MG63 (cell line): ENCODE measurements around the gene SLC35D2. TPM values are rescaled to one million over a fixed set of nuclear protein-coding genes. Genes with fewer than 3 reads are reported as not detected.

Source experiments
- DNase-seq: peaks from one replicate; pipeline ENCODE4 v3.0.0-alpha.2; 2020
- H3K27me3 ChIP-seq: fragments of 250-450 bp; sonication (Bioruptor Pico); 2 replicates; pipeline ENCODE4 v1.5.1; 2020; ENCODE audit warnings: mild to moderate bottlenecking, moderate library complexity
- H3K36me3 ChIP-seq: fragments of 250-450 bp; sonication (Bioruptor Pico); 2 replicates; pipeline ENCODE4 v1.5.1; 2020; ENCODE audit warnings: mild to moderate bottlenecking, moderate library complexity
- H3K4me3 ChIP-seq: fragments of 250-450 bp; sonication (Bioruptor Pico); 2 replicates; pipeline ENCODE4 v1.5.1; 2020; ENCODE audit warnings: mild to moderate bottlenecking, moderate library complexity
- H3K9me3 ChIP-seq: fragments of 250-450 bp; sonication (Bioruptor Pico); 2 replicates; pipeline ENCODE4 v1.5.1; 2020; ENCODE audit warnings: mild to moderate bottlenecking, moderate library complexity
- total RNA-seq: library from RNA; depleted of rRNA; stranded (reverse); fragments of >200 nt; shearing (Covaris generic); gene quantifications from 2 replicates; pipeline ENCODE4 v1.2.3, GENCODE V29; 2014; ENCODE audit warnings: low replicate concordance

Gene SLC35D2
- total RNA-seq, 1 experiment from 2014 or later = 15.4 TPM

DNA sequence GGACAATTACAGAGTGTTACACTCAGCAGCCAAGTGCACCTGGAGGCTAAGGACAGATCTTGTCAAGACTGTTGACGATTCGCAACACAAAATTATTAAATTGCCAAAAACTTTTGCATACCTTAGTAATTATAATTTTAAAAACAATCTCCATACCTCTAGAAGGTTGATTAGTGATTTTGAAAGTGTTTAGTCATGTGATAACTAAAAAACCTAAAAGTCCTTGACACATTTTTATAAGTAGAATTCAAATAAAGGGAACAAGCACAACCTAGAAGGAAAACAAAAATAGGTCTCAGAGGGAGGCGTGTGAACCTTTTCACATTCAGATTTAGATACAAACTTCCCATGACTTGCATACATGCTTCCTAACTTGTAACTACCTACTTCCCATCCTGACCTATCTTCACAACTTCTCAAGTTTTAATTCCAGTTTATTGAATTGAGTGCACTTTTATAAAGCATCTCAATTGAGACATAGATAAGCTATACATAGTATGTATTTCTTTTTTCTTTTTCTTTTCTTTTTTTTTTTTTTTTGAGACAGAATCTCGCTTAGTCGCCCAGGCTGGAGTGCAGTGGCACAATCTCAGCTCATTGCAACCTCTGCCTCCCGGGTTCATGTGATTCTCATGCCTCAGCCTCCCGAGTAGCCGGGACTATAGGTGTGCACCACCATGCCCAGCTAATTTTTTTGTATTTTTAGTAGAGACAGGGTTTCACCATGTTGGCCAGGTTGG is 28.8 kb upstream of the SLC35D2 start:
- no peak overlapping the region for H3K4me3 ChIP-seq
- no peaks in the 10 kb centered on the region for H3K27me3 ChIP-seq
- H3K36me3 ChIP-seq = peaks cover 4% of the 10 kb centered on the region; the same call in 1 of the 2 replicates
- DNase-seq = no peak
- H3K9me3 ChIP-seq = no peaks in the 10 kb centered on the region

GRCh38 chr9:96411129-96411838 is 27.8 kb upstream of the SLC35D2 start:
- Histone ChIP-seq H3K36me3 (no peaks in the 10 kb centered on the region; the same call in 1 of the 2 replicates), H3K9me3 (no peaks in the 10 kb centered on the region), H3K4me3 (no peak overlapping the region), H3K27me3 (no peaks in the 10 kb centered on the region)
- no peak for DNase-seq

DNA sequence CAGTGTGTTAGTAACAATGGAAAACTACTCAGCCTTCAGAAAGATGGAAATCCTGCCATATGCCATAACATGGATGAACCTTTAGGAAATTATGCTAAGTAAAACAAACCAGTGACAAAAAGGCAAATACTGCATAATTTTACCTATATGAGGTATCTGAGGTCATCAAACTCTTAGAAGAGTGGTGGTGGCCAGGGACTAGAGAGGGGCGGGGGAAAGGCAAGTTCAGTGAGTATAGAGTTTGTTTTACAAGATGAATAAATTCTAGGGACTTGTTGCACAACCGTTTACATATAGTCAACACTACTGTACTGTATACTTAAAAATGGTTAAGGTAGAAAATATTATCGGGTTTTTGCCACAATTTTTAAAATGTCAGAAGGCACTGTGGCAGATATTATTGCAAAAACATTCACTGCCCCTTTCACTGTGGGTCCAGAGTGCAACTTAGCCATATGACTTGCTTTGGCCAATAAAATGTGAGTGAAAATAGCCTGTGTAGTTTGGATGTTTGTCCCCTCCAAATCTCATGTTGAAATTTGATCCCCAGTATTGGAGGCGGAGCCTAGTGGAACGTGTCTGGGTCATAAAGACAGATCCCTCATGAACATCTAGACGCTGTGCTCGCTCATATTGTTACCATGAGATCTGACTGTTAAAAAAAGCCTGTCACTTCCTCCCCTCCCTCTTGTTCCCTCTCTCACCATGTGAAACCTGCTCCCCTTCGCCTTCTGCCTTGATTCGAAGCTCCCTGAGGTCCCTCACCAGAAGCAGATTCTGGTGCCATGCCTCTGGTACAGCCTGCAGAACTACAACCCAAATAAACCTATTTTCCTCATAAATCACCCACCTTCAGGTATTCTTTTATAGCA is 25.1 kb upstream of the SLC35D2 start:
- no peaks in the 10 kb centered on the region for H3K27me3 ChIP-seq
- H3K36me3 ChIP-seq = no peaks in the 10 kb centered on the region; the same call in none of the 2 replicates
- no peaks in the 10 kb centered on the region for H3K9me3 ChIP-seq
- no peak for DNase-seq
- no peak overlapping the region for H3K4me3 ChIP-seq

DNA sequence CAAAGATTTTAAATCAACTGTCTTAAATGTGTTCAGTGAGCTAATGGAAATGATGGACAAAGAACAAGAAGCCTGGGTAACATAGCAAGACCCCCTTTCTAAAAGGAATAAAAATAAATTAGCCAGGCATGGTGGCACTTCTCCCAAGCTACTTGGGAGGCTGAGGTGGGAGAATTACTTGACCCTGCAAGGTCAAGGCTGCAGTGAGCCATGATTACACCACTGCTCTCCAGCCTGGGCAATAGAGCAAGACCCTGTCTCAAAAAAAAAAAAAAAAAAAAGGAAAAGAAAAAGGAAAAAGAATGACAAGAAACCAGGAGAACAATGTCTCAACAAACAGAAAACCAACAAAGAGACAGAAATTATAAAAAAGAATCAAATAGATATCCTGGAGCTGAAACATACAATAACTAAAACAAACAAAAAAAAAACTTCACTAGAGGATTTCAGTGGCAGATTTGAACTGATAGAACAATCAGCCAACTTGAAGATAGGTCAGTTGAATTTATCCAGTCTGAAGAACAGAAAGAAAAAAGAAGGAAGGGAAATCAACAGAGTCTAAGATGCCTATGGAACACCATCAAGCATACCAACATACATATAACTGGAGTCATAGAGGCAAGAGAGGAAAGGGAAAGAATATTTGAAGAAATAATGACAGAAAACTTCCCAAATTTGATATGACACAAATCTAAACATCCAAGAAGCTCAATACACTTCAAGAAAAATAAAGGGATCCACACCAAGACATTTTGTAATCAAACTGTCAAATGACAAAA is 16.8 kb upstream of the SLC35D2 start:
- DNase-seq = no peak
- H3K4me3 ChIP-seq = no peak overlapping the region
- peaks cover 17% of the 10 kb centered on the region for H3K36me3 ChIP-seq
- H3K9me3 ChIP-seq = no peaks in the 10 kb centered on the region; the same call in 1 of the 2 replicates
- H3K27me3 ChIP-seq = no peaks in the 10 kb centered on the region

- H3K36me3 ChIP-seq = peaks cover 19% of the 10 kb centered on the region
- DNase-seq = no peak
- H3K27me3 ChIP-seq = no peaks in the 10 kb centered on the region
- H3K9me3 ChIP-seq = no peaks in the 10 kb centered on the region; the same call in 1 of the 2 replicates
- H3K4me3 ChIP-seq = no peak overlapping the region
These were observed 15.8 kb upstream of the SLC35D2 start for GRCh38 chr9:96399325-96399633.

DNA sequence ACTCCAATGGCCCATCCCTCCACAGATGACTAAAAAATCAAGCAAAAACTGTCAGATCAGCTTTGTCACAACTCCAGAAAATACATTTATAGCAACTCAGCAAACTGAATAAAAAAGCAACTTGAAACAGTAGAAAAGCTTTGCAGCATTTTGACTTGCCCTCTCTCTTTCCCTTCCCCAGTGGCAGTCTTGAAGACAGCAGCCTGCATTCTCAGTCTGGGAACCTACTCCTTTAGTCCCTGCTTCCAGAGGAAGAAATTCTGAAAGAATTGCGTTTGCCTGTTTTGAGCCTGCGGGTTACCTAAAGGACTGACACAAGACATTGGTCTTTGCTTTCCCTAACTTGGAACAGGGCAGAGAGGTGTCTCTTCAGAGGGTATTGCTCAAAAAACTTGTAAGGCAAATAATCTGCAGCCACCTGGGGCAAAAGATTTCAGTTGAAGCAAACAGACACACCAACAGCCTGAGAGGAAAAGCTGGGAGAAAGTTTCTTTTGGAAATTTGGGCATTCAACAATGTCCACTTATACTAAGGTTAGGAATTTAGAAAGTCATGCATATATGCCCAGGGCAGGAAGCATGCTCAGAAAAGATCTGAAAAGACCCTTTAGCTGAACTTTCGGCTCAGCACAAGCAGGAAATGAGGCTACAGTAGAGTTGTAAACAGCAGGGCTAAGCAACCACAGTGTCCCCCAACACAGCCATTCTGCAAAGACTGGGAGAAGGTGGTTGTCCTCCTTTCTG is 15.2 kb upstream of the SLC35D2 start:
- DNase-seq = no peak
- H3K9me3 ChIP-seq = no peaks in the 10 kb centered on the region; the same call in 1 of the 2 replicates
- H3K36me3 ChIP-seq = peaks cover 23% of the 10 kb centered on the region
- no peaks in the 10 kb centered on the region for H3K27me3 ChIP-seq
- H3K4me3 ChIP-seq = no peak overlapping the region

DNA sequence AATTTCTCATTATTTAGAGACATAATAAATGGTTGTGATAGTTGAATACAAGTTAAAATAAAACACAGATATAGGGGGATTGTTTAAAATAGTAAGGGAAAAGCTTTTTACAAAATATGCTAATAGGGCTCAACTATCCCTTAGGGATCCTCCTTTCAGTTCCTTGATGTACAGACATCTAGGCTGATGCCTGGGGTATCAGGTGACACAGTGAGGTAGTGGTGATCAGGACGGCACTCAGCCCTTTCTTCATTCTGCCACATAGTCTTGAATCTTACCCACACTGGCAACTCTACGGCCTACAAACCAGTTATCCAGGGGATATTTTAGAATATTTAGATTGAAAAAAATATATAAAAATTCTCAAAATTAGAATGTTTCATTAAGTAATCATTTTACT is 12.5 kb upstream of the SLC35D2 start:
- Histone ChIP-seq H3K36me3 (peaks cover 49% of the 10 kb centered on the region), H3K4me3 (no peak overlapping the region), H3K9me3 (no peaks in the 10 kb centered on the region; the same call in 1 of the 2 replicates), H3K27me3 (no peaks in the 10 kb centered on the region)
- DNase-seq = no peak

DNA sequence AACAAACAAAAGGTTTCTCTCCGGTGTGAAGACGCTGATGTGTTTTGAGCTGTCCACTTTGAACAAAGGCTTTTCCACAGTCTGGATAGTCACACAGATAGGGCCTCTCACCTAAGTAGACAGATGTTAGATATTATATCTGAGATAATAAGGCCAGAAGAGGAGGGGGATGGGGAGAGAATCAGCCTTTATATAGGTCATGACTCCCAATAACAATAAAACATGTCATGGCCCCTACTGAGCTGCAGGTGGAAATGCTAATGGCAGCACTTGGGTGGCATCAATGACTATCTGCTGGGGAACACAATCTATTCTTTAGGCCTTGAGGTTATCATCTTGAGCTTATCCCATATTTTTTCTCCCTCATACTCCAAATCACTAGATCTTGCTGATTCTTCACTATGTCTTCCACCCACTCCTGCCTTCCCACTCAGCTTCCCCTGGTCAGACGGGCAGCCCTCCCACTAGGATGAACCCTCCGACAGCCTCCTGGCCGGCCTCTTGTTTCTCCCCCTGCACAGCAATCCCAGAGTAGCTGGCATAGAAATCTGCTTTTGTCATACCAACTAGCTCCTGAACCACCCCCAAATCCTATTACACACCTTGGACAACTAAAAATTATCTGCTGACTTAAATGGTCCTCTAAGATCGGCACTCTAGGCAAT is 11.5 kb upstream of the SLC35D2 start:
- no peaks in the 10 kb centered on the region for H3K27me3 ChIP-seq
- H3K4me3 ChIP-seq = no peak overlapping the region
- peaks cover 56% of the 10 kb centered on the region for H3K36me3 ChIP-seq
- DNase-seq = no peak
- H3K9me3 ChIP-seq = no peaks in the 10 kb centered on the region

- Histone ChIP-seq H3K36me3 (peaks cover 73% of the 10 kb centered on the region), H3K4me3 (no peak overlapping the region), H3K27me3 (no peaks in the 10 kb centered on the region), H3K9me3 (no peaks in the 10 kb centered on the region)
- DNase-seq = no peak
These were observed 8.8 kb upstream of the SLC35D2 start for GRCh38 chr9:96392263-96392662.

DNA sequence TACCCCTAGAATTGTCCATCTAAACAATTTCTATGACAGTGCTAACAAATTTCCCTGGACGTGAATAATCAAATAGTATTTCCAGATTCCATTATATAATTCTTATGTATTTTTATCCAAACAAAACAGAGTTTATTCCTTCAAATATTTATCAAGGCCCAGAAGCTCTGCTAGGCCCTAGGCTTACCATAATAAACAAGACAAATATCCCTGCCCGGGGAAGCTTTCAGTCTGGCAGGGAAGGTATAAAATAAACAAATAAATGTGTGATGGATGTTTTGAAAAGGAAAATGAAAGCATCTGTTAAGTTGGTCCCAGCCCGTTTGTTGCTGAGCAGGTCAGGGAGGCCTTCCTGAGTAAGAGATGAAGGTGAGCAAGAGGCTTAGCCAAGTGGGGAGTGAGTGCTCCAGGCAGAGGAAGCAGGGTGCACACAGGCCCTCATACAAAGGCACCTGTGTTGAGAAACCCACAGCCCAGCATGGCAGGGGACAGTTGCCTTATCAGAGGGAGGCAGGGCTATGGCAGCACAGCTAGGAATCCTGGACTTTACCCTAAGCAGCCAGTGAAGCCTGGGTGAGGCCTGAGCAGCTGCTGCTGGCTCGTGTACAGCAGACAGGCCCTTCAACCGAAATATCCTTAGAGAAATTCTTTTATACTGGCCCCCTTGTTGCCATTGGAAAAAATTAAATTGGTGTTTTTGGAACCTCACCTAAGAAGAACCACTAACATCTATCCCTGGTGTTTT is 7.7 kb upstream of the SLC35D2 start:
- peaks cover 77% of the 10 kb centered on the region for H3K36me3 ChIP-seq
- no peak overlapping the region for H3K4me3 ChIP-seq
- H3K27me3 ChIP-seq = no peaks in the 10 kb centered on the region
- peak; percentile 34 for DNase-seq
- no peaks in the 10 kb centered on the region for H3K9me3 ChIP-seq

- Histone ChIP-seq H3K27me3 (no peaks in the 10 kb centered on the region), H3K4me3 (no peak overlapping the region), H3K36me3 (peaks cover 67% of the 10 kb centered on the region), H3K9me3 (no peaks in the 10 kb centered on the region)
- DNase-seq = no peak
These were observed 4.6 kb upstream of the SLC35D2 start for GRCh38 chr9:96388144-96388543.

DNA sequence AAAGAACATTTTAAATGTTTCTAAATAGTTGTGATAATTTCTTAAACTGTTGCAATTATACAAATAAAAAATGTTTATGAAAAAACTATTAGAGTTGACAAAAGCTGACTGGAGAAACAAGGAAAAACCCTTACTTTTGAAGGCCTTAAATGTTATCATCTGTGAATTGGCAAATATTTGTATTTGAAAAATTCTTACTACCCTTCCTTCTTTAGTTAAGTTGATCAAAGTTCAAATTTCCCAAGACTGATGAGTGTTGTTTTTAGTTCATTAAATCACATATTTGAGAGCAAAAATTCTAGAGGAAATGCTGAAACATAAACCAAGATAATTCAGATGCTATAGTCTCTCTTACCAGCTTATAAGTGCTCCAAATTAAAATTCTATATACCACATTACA is 2.6 kb upstream of the SLC35D2 start:
- Histone ChIP-seq H3K36me3 (peaks cover 53% of the 10 kb centered on the region), H3K9me3 (no peaks in the 10 kb centered on the region; the same call in 1 of the 2 replicates), H3K4me3 (no peak overlapping the region), H3K27me3 (no peaks in the 10 kb centered on the region)
- no peak for DNase-seq

DNA sequence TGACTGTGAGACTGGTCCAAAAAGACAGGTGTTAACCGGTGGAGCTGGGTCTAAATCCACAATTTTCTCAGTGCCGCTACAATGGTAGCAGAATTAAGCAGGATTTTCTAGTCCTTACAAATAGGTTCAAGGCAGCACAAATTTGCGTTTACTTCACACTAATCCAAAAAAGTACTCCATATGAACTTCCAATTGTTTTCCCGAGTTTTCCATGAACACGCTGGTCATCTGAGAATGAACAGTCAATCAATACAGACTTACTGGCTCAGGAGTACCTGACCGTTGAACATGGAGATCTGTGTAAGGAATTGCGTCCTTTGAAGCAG is 709 bp downstream of the SLC35D2 start:
- H3K4me3 ChIP-seq = peak overlapping the region; percentile 52
- no peaks in the 10 kb centered on the region for H3K27me3 ChIP-seq
- H3K9me3 ChIP-seq = no peaks in the 10 kb centered on the region; the same call in 1 of the 2 replicates
- H3K36me3 ChIP-seq = peaks cover 27% of the 10 kb centered on the region
- DNase-seq = no peak

DNA sequence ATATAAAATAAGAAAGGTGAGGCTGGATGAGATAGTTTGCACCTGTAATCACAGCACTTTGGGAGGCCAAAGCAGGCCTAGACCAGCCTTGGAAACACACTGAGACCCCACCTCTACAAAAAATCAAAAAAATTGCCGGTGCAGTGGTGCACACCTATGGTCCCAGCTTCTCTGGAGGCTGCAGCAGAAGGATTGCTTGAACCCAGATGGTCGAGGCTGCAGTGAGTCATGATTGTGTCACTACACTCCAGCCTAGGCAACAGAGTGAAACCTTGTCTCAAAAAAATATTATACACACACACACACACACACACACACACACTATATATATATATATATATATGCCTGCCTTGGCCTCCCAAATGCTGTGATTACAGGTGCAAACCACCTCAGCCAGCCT is 1.3 kb downstream of the SLC35D2 start:
- no peaks in the 10 kb centered on the region for H3K27me3 ChIP-seq
- no peaks in the 10 kb centered on the region; the same call in 1 of the 2 replicates for H3K9me3 ChIP-seq
- DNase-seq = peak; percentile 28
- no peak overlapping the region for H3K4me3 ChIP-seq
- H3K36me3 ChIP-seq = peaks cover 21% of the 10 kb centered on the region

DNA sequence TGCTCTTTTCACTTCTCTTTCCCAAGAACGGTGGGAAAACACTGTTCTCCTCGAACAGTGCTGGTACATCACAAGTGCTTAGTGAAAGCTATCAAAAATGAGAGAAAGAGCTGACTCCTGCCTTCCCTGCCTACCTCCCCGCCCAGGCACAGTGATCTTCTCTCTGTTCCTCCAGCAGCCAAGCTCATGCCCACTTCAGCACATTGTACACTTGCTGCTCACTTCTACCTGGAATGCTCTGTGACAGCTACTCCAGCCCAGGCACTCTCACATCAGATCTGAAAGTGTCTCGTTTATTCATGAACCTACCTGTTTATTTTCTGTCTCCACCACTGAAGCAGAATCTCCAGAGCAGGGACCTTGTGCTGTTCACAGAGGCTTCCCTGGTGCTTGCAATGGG is 1.8 kb downstream of the SLC35D2 start:
- Histone ChIP-seq H3K4me3 (no peak overlapping the region), H3K36me3 (peaks cover 16% of the 10 kb centered on the region), H3K9me3 (no peaks in the 10 kb centered on the region; the same call in 1 of the 2 replicates), H3K27me3 (no peaks in the 10 kb centered on the region)
- DNase-seq = no peak
